ENCODE measurements around the gene DUSP5.

Gene DUSP5

DNA sequence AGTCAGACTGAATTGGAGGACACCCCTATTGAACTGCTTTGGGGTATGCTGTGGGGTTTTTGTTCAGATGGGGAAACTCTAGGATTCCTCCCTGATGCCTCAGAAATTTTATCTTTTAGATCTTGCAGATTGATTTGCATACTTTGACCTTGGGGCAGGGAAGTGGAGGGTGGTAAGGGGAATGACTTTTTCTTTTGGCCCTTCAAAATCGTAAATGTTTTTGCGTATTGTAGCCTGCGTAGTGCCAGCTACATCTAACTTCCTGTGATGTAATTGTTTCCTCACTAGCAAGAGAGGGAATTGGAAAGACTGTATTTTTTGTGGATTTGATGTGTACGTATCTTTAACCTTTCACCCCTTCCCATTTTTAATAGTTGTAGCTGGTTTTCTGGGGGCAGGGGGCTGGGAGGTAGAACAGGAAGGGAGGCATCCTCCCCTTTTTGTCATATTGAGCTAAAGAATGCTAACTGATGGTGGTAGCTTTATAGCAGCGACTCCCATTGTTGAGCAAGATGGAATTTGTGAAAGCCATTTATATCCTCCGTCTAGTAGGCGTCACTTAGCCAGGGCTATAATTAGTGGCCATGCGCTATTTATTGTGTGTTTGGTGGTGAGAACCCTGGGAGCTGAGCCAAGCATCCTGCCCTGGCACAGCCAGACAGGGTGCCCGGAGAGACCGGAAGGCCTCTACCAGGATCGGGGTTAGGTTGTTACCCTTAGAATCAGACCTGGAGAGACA lies 11.3 kb downstream of the DUSP5 start:
- no peak overlapping the region for H3K4me3 ChIP-seq (ENCODE audit: low read depth, low read length)
- peaks cover 49% of the 10 kb centered on the region for H3K4me1 ChIP-seq (ENCODE audit: control insufficient read depth, insufficient read depth, low read length, unreplicated experiment)
- no peak overlapping the region; the same call in 1 of the 2 replicates for H3K27ac ChIP-seq (ENCODE audit: low read depth, low read length)
- H3K36me3 ChIP-seq (ENCODE audit: insufficient read depth, low read length): peaks cover 77% of the 10 kb centered on the region
- peaks cover 70% of the 10 kb centered on the region for H3K79me2 ChIP-seq (ENCODE audit: control insufficient read depth, insufficient read depth, low read length, unreplicated experiment)
- H2AFZ ChIP-seq (ENCODE audit: low read length, unreplicated experiment): no peak overlapping the region
- no peaks in the 10 kb centered on the region for H3K27me3 ChIP-seq (ENCODE audit: insufficient read depth, low read length)

DNA sequence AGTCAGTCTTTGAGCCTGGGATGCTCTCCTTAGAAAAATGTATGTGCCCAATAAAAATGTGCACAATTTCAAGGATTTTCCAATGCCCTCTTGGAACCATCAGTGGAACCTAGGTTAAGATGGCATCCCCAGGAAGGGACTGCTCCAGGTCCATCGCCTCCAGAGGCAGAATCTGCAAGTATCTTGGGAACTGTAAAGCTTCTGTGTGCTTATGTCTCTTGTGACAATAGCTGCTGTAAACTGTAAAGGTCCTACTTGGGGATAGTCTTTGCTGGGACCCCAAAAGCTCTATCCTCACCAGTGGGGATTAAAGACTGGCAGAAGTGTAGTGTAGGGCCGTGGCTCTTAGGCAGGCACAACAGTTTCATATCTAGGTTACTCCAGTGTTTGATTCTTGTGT lies 11.9 kb downstream of the DUSP5 start:
- H3K27me3 ChIP-seq (ENCODE audit: insufficient read depth, low read length): no peaks in the 10 kb centered on the region
- H3K4me1 ChIP-seq (ENCODE audit: control insufficient read depth, insufficient read depth, low read length, unreplicated experiment): peaks cover 44% of the 10 kb centered on the region
- peaks cover 76% of the 10 kb centered on the region for H3K36me3 ChIP-seq (ENCODE audit: insufficient read depth, low read length)
- H3K27ac ChIP-seq (ENCODE audit: low read depth, low read length): no peak overlapping the region; the same call in 1 of the 2 replicates
- H3K79me2 ChIP-seq (ENCODE audit: control insufficient read depth, insufficient read depth, low read length, unreplicated experiment): peaks cover 65% of the 10 kb centered on the region
- H3K4me3 ChIP-seq (ENCODE audit: low read depth, low read length): no peak overlapping the region
- no peak overlapping the region for H2AFZ ChIP-seq (ENCODE audit: low read length, unreplicated experiment)

DNA sequence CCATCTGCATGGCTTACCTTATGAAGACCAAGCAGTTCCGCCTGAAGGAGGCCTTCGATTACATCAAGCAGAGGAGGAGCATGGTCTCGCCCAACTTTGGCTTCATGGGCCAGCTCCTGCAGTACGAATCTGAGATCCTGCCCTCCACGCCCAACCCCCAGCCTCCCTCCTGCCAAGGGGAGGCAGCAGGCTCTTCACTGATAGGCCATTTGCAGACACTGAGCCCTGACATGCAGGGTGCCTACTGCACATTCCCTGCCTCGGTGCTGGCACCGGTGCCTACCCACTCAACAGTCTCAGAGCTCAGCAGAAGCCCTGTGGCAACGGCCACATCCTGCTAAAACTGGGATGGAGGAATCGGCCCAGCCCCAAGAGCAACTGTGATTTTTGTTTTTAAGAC lies 12.4 kb downstream of the DUSP5 start:
- H2AFZ ChIP-seq (ENCODE audit: low read length, unreplicated experiment): no peak overlapping the region
- H3K36me3 ChIP-seq (ENCODE audit: insufficient read depth, low read length): peaks cover 71% of the 10 kb centered on the region
- H3K79me2 ChIP-seq (ENCODE audit: control insufficient read depth, insufficient read depth, low read length, unreplicated experiment): peaks cover 60% of the 10 kb centered on the region
- no peaks in the 10 kb centered on the region for H3K27me3 ChIP-seq (ENCODE audit: insufficient read depth, low read length)
- no peak overlapping the region for H3K4me3 ChIP-seq (ENCODE audit: low read depth, low read length)
- H3K4me1 ChIP-seq (ENCODE audit: control insufficient read depth, insufficient read depth, low read length, unreplicated experiment): peaks cover 39% of the 10 kb centered on the region
- no peak overlapping the region; the same call in 1 of the 2 replicates for H3K27ac ChIP-seq (ENCODE audit: low read depth, low read length)

DNA sequence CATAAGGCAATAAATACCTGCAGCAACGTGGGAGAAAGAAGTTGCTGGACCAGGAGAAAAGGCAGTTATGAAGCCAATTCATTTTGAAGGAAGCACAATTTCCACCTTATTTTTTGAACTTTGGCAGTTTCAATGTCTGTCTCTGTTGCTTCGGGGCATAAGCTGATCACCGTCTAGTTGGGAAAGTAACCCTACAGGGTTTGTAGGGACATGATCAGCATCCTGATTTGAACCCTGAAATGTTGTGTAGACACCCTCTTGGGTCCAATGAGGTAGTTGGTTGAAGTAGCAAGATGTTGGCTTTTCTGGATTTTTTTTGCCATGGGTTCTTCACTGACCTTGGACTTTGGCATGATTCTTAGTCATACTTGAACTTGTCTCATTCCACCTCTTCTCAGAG lies 13.0 kb downstream of the DUSP5 start:
- Histone ChIP-seq H3K79me2 (ENCODE audit: control insufficient read depth, insufficient read depth, low read length, unreplicated experiment) (peaks cover 53% of the 10 kb centered on the region), H3K4me3 (ENCODE audit: low read depth, low read length) (no peak overlapping the region), H3K36me3 (ENCODE audit: insufficient read depth, low read length) (peaks cover 64% of the 10 kb centered on the region), H2AFZ (ENCODE audit: low read length, unreplicated experiment) (no peak overlapping the region), H3K27me3 (ENCODE audit: insufficient read depth, low read length) (no peaks in the 10 kb centered on the region), H3K4me1 (ENCODE audit: control insufficient read depth, insufficient read depth, low read length, unreplicated experiment) (peaks cover 33% of the 10 kb centered on the region), H3K27ac (ENCODE audit: low read depth, low read length) (peak overlapping the region; percentile 70)

DNA sequence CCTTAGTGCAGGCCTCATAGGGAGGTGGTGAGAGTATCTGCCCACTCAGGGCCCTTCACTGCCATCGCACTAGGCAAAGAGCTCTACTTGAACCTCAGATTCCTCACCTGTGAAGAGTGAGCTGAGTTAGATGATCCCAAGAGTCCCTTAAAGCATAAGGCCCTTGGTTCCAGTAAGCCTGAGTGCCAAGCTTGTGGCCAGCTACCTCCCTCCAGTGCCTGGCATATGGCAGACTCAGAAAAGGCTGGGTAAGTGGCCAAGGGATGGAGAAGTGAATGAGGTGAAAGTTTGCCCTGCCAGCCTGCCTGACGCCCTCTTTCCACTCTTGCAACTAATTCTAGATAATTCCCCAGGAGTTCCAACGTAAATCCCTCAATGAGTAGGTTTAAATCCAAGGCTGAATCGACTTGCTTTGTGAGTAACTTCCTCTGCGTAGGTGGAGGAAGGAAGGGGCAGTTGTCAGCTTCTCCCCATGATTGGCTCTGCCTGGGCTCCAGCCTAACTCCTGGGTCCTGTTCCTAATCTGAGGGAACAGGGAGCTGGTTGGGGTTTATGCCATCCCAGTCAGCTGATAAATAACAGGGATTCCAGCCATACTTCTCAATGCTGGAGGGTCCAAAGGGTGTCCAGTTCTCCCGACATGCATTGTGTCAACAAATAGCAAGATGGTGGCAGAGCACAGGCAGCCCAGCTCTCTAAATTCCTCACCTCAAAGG lies 14.2 kb downstream of the DUSP5 start:
- peaks cover 53% of the 10 kb centered on the region for H3K36me3 ChIP-seq (ENCODE audit: insufficient read depth, low read length)
- H3K4me1 ChIP-seq (ENCODE audit: control insufficient read depth, insufficient read depth, low read length, unreplicated experiment): peaks cover 32% of the 10 kb centered on the region
- H2AFZ ChIP-seq (ENCODE audit: low read length, unreplicated experiment): no peak overlapping the region
- H3K27me3 ChIP-seq (ENCODE audit: insufficient read depth, low read length): no peaks in the 10 kb centered on the region
- H3K4me3 ChIP-seq (ENCODE audit: low read depth, low read length): no peak overlapping the region
- peaks cover 42% of the 10 kb centered on the region for H3K79me2 ChIP-seq (ENCODE audit: control insufficient read depth, insufficient read depth, low read length, unreplicated experiment)
- H3K27ac ChIP-seq (ENCODE audit: low read depth, low read length): peak overlapping the region; percentile 70

DNA sequence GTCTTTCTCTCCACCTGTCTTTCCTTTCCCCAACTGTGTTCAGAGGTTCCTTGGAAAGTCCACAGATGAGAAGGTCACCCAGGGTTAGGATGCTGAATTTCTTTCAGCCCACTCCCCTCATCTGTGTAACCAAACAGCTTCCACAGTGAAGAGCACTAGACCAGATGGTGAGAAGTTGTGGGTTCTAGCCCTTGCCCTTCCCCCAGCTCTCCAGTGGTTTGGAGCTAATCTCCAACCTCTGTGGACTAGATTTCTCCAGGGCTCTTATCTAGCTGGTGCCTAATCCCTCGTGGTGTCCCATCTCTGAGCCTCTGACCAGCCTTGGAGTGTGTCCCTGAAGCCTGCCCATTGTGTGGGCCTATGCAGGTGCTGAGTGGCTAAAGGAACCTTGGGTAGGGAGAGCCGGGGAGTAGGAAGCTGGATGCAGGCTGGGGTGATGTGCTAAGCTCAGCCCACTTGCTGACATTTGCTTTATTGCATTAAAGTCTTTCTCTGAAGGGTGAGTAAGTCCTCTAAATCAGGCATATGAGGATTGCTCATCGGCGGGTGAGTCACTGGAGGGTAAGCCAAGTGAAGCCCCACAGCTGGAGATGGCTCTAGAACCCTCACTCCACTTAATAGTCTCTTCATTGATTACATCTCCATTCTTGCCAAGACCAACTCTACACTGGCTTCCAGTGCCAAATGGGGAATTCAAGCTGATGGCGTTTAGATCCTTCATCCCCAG lies 14.9 kb downstream of the DUSP5 start:
- Histone ChIP-seq H2AFZ (ENCODE audit: low read length, unreplicated experiment) (no peak overlapping the region), H3K27ac (ENCODE audit: low read depth, low read length) (peak overlapping the region; percentile 70), H3K79me2 (ENCODE audit: control insufficient read depth, insufficient read depth, low read length, unreplicated experiment) (peaks cover 34% of the 10 kb centered on the region), H3K4me1 (ENCODE audit: control insufficient read depth, insufficient read depth, low read length, unreplicated experiment) (peaks cover 32% of the 10 kb centered on the region), H3K36me3 (ENCODE audit: insufficient read depth, low read length) (peaks cover 45% of the 10 kb centered on the region), H3K4me3 (ENCODE audit: low read depth, low read length) (no peak overlapping the region), H3K27me3 (ENCODE audit: insufficient read depth, low read length) (no peaks in the 10 kb centered on the region)

DNA sequence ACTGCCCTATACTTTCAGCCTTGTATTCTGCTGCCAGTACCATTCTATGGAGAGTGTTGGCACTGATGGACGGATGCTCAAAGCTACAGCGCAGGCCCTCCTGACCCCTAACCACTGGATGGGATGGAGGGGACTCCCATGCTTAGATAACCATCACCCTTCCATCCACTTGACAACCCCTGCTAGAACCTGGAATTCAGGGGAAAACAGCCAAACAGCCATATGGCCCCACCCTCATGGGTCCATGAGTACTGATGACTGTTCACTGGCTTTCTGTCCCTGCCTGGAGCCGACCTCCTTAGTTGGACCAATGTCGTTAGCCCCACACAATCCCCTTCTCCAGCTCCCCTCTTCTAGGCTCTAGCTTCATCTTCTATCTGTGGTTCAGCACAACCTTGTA lies 16.2 kb downstream of the DUSP5 start:
- H3K36me3 ChIP-seq (ENCODE audit: insufficient read depth, low read length): peaks cover 32% of the 10 kb centered on the region
- H3K27ac ChIP-seq (ENCODE audit: low read depth, low read length): peak overlapping the region; percentile 70; the same call in 1 of the 2 replicates
- H3K4me3 ChIP-seq (ENCODE audit: low read depth, low read length): no peak overlapping the region
- no peak overlapping the region for H2AFZ ChIP-seq (ENCODE audit: low read length, unreplicated experiment)
- peaks cover 21% of the 10 kb centered on the region for H3K79me2 ChIP-seq (ENCODE audit: control insufficient read depth, insufficient read depth, low read length, unreplicated experiment)
- H3K4me1 ChIP-seq (ENCODE audit: control insufficient read depth, insufficient read depth, low read length, unreplicated experiment): peaks cover 32% of the 10 kb centered on the region
- H3K27me3 ChIP-seq (ENCODE audit: insufficient read depth, low read length): no peaks in the 10 kb centered on the region

DNA sequence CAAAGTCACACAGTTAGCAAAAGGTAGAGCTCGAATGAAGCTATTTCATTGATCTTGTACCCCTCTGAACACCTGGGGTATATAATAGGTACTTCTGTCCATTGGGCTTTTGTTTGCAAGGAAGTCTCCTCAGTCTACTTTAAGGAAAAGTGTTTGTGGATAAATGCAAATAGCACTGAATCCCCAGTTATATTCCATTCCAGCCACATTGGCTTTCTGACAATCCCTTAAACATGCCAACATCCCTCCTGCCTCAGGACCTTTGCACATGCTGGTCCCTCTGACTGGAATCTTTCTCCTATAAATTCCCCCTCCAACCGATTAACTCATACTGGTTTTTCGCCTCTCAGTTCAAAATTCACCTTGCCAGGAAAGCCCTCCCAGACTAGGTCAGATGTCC lies 17.1 kb downstream of the DUSP5 start:
- Histone ChIP-seq H3K36me3 (ENCODE audit: insufficient read depth, low read length) (peaks cover 23% of the 10 kb centered on the region), H3K4me3 (ENCODE audit: low read depth, low read length) (no peak overlapping the region), H3K4me1 (ENCODE audit: control insufficient read depth, insufficient read depth, low read length, unreplicated experiment) (peaks cover 32% of the 10 kb centered on the region), H2AFZ (ENCODE audit: low read length, unreplicated experiment) (no peak overlapping the region), H3K27ac (ENCODE audit: low read depth, low read length) (no peak overlapping the region), H3K79me2 (ENCODE audit: control insufficient read depth, insufficient read depth, low read length, unreplicated experiment) (peaks cover 12% of the 10 kb centered on the region), H3K27me3 (ENCODE audit: insufficient read depth, low read length) (no peaks in the 10 kb centered on the region)

DNA sequence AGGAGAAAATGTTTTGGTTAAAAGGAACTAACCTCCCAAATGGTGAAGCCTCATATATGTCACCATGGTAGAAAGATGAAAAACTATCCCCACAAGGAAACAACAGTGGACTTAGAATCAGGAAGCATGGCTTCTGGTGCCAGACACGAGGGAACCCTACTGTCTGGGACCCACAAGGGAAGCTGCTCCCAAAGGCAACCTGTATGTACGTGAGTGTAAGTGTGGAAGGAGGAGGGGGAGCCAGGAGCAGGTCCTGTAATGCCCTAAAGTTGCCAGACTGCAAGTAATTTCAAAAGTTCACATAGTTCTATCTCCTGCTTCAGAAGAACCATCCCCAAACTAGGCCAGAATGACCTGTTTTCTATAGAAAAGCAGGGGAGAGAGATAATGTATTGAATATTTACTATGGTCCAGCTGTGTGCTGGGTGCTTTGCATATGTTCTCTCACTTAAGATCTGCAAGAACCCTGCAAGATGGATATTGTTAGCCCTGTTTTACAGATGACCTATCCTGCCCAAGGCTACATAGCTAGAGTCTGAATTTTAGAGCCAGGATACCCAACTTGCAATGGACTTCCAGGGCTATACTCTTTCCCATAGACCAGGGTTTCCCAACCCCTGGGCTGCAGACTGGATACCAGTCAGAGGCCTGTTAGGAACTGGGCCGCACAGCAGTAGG lies 19.2 kb downstream of the DUSP5 start:
- Histone ChIP-seq H3K4me1 (ENCODE audit: control insufficient read depth, insufficient read depth, low read length, unreplicated experiment) (peaks cover 14% of the 10 kb centered on the region), H3K36me3 (ENCODE audit: insufficient read depth, low read length) (peaks cover 8% of the 10 kb centered on the region; the same call in 1 of the 2 replicates), H3K27ac (ENCODE audit: low read depth, low read length) (no peak overlapping the region), H3K27me3 (ENCODE audit: insufficient read depth, low read length) (no peaks in the 10 kb centered on the region), H3K79me2 (ENCODE audit: control insufficient read depth, insufficient read depth, low read length, unreplicated experiment) (no peaks in the 10 kb centered on the region), H3K4me3 (ENCODE audit: low read depth, low read length) (no peak overlapping the region), H2AFZ (ENCODE audit: low read length, unreplicated experiment) (no peak overlapping the region)

DNA sequence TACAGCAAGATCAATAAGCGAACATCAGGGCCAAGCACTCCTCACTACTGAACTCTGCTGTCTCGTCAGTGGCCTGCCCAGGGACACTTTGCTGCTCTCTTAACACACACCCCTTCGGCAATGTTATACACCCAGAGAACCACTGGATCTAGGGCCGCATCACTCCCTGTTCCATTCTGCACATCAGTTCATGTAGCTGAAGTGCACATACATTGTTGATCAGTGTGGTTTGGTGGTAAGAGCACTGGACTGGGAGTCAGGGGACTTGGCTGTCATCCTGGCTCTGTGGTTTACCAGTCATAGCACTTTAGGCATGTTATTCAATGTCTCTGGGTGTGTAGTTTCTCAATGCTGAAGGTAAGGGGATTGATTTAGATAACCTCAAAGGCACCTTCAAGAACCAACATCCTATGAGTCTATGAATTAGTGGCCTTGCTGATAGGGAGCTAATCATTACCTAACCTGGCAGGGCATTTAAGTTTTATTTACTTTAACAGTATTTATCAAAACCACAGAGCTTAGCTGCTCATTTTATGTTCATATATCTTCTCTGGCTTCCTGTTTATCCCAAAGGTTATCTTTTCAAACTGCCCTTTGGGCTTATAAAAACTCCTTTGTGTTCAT lies 24.8 kb downstream of the DUSP5 start:
- Histone ChIP-seq H3K27me3 (ENCODE audit: insufficient read depth, low read length) (no peaks in the 10 kb centered on the region), H3K27ac (ENCODE audit: low read depth, low read length) (no peak overlapping the region), H2AFZ (ENCODE audit: low read length, unreplicated experiment) (no peak overlapping the region), H3K4me1 (ENCODE audit: control insufficient read depth, insufficient read depth, low read length, unreplicated experiment) (peaks cover 39% of the 10 kb centered on the region), H3K4me3 (ENCODE audit: low read depth, low read length) (no peak overlapping the region), H3K79me2 (ENCODE audit: control insufficient read depth, insufficient read depth, low read length, unreplicated experiment) (no peaks in the 10 kb centered on the region), H3K36me3 (ENCODE audit: insufficient read depth, low read length) (no peaks in the 10 kb centered on the region)

Measured in ACC112 (cell line).